Neural cell (in vitro differentiated cells): ENCODE results near the gene SEC61B. TPM values are rescaled to one million over a fixed set of nuclear protein-coding genes. Genes with fewer than 3 reads are reported as not detected.

Experiments used
- H2AFZ ChIP-seq: fragments of 200-600, 300-800 bp; sonication (generic), shearing (Covaris generic); 2 replicates; pipeline ENCODE4 v1.6.0; 2014; ENCODE audit warnings: low read depth, mild to moderate bottlenecking, antibody characterized with exemption, low read length, moderate library complexity
- H3F3A ChIP-seq: fragments of 200-600 bp; shearing (Covaris generic); 2 replicates; pipeline ENCODE4 v1.6.1; 2016; ENCODE audit warnings: mild to moderate bottlenecking, moderate library complexity, mixed read lengths, antibody characterized with exemption, low read length; ENCODE audit not compliant: insufficient read depth, poor library complexity, severe bottlenecking
- H3K27ac ChIP-seq: fragments of 200-600, 300-800 bp; sonication (generic), shearing (Covaris generic); 2 replicates; pipeline ENCODE4 v1.5.1; 2014; ENCODE audit warnings: mild to moderate bottlenecking, low read length, moderate library complexity
- H3K27me3 ChIP-seq: fragments of 300-800, 200-600 bp; sonication (generic), shearing (Covaris generic); 2 replicates; pipeline ENCODE4 v1.6.0; 2014; ENCODE audit warnings: mild to moderate bottlenecking, low read depth, low read length, moderate library complexity; ENCODE audit not compliant: insufficient read depth
- H3K36me3 ChIP-seq: fragments of 300-800, 200-600 bp; sonication (generic), shearing (Covaris generic); 2 replicates; pipeline ENCODE4 v1.5.1; 2014; ENCODE audit warnings: mild to moderate bottlenecking, antibody characterized with exemption, low read length, moderate library complexity; ENCODE audit not compliant: insufficient read depth
- H3K4me2 ChIP-seq: fragments of 300-800, 200-600 bp; sonication (generic), shearing (Covaris generic); 2 replicates; pipeline ENCODE4 v1.6.0; 2014; ENCODE audit warnings: mild to moderate bottlenecking, low read length
- H3K4me3 ChIP-seq: fragments of 300-800, 200-600 bp; sonication (generic), shearing (Covaris generic); 2 replicates; pipeline ENCODE4 v1.5.1; 2014; ENCODE audit warnings: mild to moderate bottlenecking, low read length, moderate library complexity
- H3K79me2 ChIP-seq: fragments of 200-600 bp; shearing (Covaris generic); replicated peaks from 2 replicates; pipeline ENCODE4 v1.6.0; 2014; ENCODE audit warnings: mild to moderate bottlenecking, low read length, moderate library complexity; ENCODE audit not compliant: insufficient read depth
- H3K9ac ChIP-seq: fragments of 300-800, 200-600 bp; sonication (generic), shearing (Covaris generic); 2 replicates; pipeline ENCODE4 v1.6.1; 2016; ENCODE audit warnings: mild to moderate bottlenecking, low read length, mixed read lengths
- H3K9me2 ChIP-seq: fragments of 200-600 bp; shearing (Covaris generic); 2 replicates; pipeline ENCODE4 v1.6.1; 2016; ENCODE audit warnings: mild to moderate bottlenecking, low read length, mixed read lengths; ENCODE audit not compliant: insufficient read depth
- H3K9me3 ChIP-seq: fragments of 200-600, 300-800 bp; sonication (generic), shearing (Covaris generic); 2 replicates; pipeline ENCODE4 v1.6.1; 2016; ENCODE audit warnings: mild to moderate bottlenecking, mixed run types, low read length, moderate library complexity, mixed read lengths
- H4K20me1 ChIP-seq: fragments of 200-600 bp; shearing (Covaris generic); 2 replicates; pipeline ENCODE4 v1.6.1; 2016; ENCODE audit warnings: mild to moderate bottlenecking, mixed run types; ENCODE audit not compliant: insufficient read depth
- CTCF ChIP-seq: fragments of 450-650 bp; IDR thresholded peaks from 2 replicates; pipeline ENCODE4 v1.5.1; 2014; ENCODE audit warnings: antibody characterized with exemption, mild to moderate bottlenecking, moderate library complexity; ENCODE audit not compliant: poor library complexity, severe bottlenecking
- EP300 ChIP-seq: fragments of 450-650 bp; conservative IDR thresholded peaks from 2 replicates; pipeline ENCODE4 v1.6.1; 2014; ENCODE audit warnings: antibody characterized with exemption, mild to moderate bottlenecking, moderate library complexity; ENCODE audit not compliant: poor library complexity, severe bottlenecking
- EZH2 ChIP-seq: fragments of 200-600, 300-800 bp; shearing (Covaris generic), sonication (generic); IDR thresholded peaks from 2 replicates; pipeline ENCODE4 v1.6.1; 2014; ENCODE audit warnings: antibody characterized with exemption, low read length, borderline replicate concordance, mild to moderate bottlenecking; ENCODE audit not compliant: insufficient read depth, poor library complexity, severe bottlenecking
- MXI1 ChIP-seq: fragments of 450-650 bp; conservative IDR thresholded peaks from 2 replicates; pipeline ENCODE4 v1.6.1; 2014; ENCODE audit warnings: antibody characterized with exemption, mild to moderate bottlenecking; ENCODE audit not compliant: poor library complexity, severe bottlenecking
- POLR2AphosphoS5 ChIP-seq: IDR thresholded peaks from 2 replicates; pipeline ENCODE4 v1.6.1; 2012
- RAD21 ChIP-seq: fragments of 450-650 bp; conservative IDR thresholded peaks from 2 replicates; pipeline ENCODE4 v1.6.1; 2014; ENCODE audit warnings: antibody characterized with exemption, mild to moderate bottlenecking, moderate library complexity
- REST ChIP-seq: IDR thresholded peaks from 2 replicates; pipeline ENCODE4 v1.6.1; 2012; ENCODE audit warnings: borderline replicate concordance
- SMC3 ChIP-seq: fragments of 450-650 bp; conservative IDR thresholded peaks from 2 replicates; pipeline ENCODE4 v1.6.1; 2014; ENCODE audit warnings: antibody characterized with exemption, mild to moderate bottlenecking, moderate library complexity; ENCODE audit not compliant: poor library complexity
- TAF1 ChIP-seq: IDR thresholded peaks from 2 replicates; pipeline ENCODE4 v1.6.1; 2012; ENCODE audit warnings: low read depth
- polyA plus RNA-seq: library from polyadenylated mRNA; depleted of rRNA; stranded (reverse); fragments of >200 nt; gene quantifications from 2 replicates; pipeline ENCODE4 v1.2.3, GENCODE V29; 2014

SEC61B gene
- polyA plus RNA-seq, 1 donor from 2014 or later: 203 TPM

GRCh38 chr9:99181621-99182020 lies 40.5 kb upstream of the SEC61B start:
- Histone ChIP-seq H3K27ac (no peak overlapping the region), H3K4me2 (no peak overlapping the region), H3K4me3 (no peak overlapping the region), H3K36me3 (no peaks in the 10 kb centered on the region), H3K27me3 (no peaks in the 10 kb centered on the region), H3K9me2 (no peaks in the 10 kb centered on the region), H3K79me2 (no peaks in the 10 kb centered on the region), H3K9me3 (no peaks in the 10 kb centered on the region), H4K20me1 (no peaks in the 10 kb centered on the region), H3K9ac (no peak overlapping the region), H2AFZ (no peak overlapping the region), H3F3A (no peaks in the 10 kb centered on the region)
- TF ChIP-seq CTCF: no peak

GRCh38 chr9:99182356-99182755 lies 39.7 kb upstream of the SEC61B start:
- H3K4me2 ChIP-seq: no peak overlapping the region
- H3K4me3 ChIP-seq: no peak overlapping the region
- no peaks in the 10 kb centered on the region for H3F3A ChIP-seq
- no peaks in the 10 kb centered on the region for H3K27me3 ChIP-seq
- no peaks in the 10 kb centered on the region for H4K20me1 ChIP-seq
- no peak for TF ChIP-seq EP300
- no peak for TF ChIP-seq SMC3
- TF ChIP-seq MXI1: no peak
- no peak for TF ChIP-seq RAD21
- no peak for TF ChIP-seq POLR2AphosphoS5
- TF ChIP-seq REST: no peak
- TF ChIP-seq CTCF: no peak
- no peak for TF ChIP-seq EZH2
- no peak for TF ChIP-seq TAF1
- no peak overlapping the region for H3K9ac ChIP-seq
- no peak overlapping the region for H3K27ac ChIP-seq
- no peaks in the 10 kb centered on the region for H3K9me2 ChIP-seq
- H3K36me3 ChIP-seq: no peaks in the 10 kb centered on the region
- H3K9me3 ChIP-seq: no peaks in the 10 kb centered on the region
- no peaks in the 10 kb centered on the region for H3K79me2 ChIP-seq
- no peak overlapping the region for H2AFZ ChIP-seq
